Activated naive CD4-positive, alpha-beta T cell treated with anti-CD3 and anti-CD28 coated beads, Interleukin-2, amount 50 U/mL, for 72 hours (primary cell): Measurements from ENCODE around the gene PHETA1. TPM values are rescaled to one million over a fixed set of nuclear protein-coding genes. Genes with fewer than 3 reads are reported as not detected.

Source experiments
- ATAC-seq, 2 donors: fragments of 150-1000 bp; cut with Tn5 transposase; 2 replicates each; pipeline ENCODE4 v1.10.0; 2021; ENCODE audit warnings: mild to moderate bottlenecking in 2 of 2, moderate library complexity in 2 of 2
- DNase-seq, 2 donors: peaks; one replicate each; pipeline ENCODE4 v3.0.0; 2021 to 2022; ENCODE audit warnings: low spot score in 2 of 2
- H3K27ac Mint-ChIP-seq, 2 donors: one replicate each; pipeline ENCODE4 v1.8.0; 2022; ENCODE audit warnings: mild to moderate bottlenecking in 2 of 2, mixed read lengths in 2 of 2
- H3K36me3 Mint-ChIP-seq, 2 donors: one replicate each; pipeline ENCODE4 v1.8.0; 2022; ENCODE audit warnings: mixed read lengths in 2 of 2
- H3K9me3 Mint-ChIP-seq, 2 donors: one replicate each; pipeline ENCODE4 v1.8.0; 2022; ENCODE audit warnings: mixed read lengths in 2 of 2
- total RNA-seq, 2 donors: library from RNA; stranded (reverse); gene quantifications; one replicate each; pipeline ENCODE4 v1.2.3, GENCODE V29; 2022

PHETA1 gene, protein sequence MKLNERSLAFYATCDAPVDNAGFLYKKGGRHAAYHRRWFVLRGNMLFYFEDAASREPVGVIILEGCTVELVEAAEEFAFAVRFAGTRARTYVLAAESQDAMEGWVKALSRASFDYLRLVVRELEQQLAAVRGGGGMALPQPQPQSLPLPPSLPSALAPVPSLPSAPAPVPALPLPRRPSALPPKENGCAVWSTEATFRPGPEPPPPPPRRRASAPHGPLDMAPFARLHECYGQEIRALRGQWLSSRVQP
- 1 to 10 TPM in 1 of 2 donors, under 1 TPM in 1; 0.64 to 1.5 TPM for total RNA-seq

DNA sequence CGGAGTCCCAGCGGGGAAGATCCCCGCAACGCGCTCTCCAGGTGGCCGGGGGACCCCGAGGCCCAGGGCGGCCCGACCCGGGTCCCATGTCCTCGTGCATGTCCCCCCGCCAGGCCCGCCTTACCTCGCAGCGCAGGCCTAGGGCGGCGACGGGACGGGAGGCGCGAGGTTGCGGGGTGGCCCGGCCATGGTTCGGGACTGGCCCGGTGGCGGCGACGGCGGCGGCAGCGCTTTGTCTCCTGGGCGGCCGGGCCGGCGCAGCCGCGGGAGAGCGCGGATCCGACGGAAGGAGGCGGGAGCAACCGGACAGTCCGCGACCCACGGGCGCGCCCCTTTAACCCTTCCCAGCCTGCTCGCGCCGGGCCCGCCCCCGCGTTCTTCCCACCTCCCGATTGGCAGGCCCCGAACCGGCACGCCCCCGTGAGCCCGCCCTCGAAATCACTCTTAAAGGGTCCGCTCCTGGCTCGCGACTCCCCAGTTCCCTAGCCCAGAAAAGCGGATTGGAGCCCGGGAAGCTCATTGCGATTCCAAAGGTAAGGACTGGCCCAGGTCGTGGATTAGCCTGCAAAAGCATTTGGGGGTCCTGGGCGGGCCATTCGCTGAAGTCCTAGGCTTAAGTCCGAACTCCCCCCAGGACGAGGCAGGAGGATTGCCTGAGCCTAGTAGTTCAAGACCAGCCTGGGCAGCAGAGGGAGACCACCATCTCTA lies at the start of gene PHETA1:
Gene PHETA1, minus strand, starts transcription at position 308 of the 708 bp plus-strand sequence. CDS start 5,668 bp downstream, outside the sequence.
- Mint-ChIP-seq H3K9me3 (no peaks in the 10 kb centered on the region), H3K27ac (no peak within 1 kb of the TSS), H3K36me3 (no peaks in the 10 kb centered on the region)
- peak; percentile 64 to 83 for DNase-seq
- peak; percentile 84 to 97 for ATAC-seq

DNA sequence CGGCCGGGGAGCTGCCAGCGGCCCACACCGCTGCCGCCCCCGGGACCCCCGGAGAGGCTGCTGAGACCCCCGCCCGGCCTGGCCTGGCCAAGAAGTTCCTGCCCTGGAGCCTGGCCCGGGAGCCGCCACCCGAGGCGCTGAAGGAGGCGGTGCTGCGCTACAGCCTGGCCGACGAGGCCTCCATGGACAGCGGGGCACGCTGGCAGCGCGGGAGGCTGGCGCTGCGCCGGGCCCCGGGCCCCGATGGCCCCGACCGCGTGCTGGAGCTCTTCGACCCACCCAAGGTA lies 49.6 kb upstream of the PHETA1 start:
- H3K36me3 Mint-ChIP-seq = peaks cover 0 to 5% of the 10 kb centered on the region in 2 donors
- no peak overlapping the region for H3K27ac Mint-ChIP-seq
- DNase-seq (no peak), ATAC-seq (no peak)
- no peaks in the 10 kb centered on the region for H3K9me3 Mint-ChIP-seq

DNA sequence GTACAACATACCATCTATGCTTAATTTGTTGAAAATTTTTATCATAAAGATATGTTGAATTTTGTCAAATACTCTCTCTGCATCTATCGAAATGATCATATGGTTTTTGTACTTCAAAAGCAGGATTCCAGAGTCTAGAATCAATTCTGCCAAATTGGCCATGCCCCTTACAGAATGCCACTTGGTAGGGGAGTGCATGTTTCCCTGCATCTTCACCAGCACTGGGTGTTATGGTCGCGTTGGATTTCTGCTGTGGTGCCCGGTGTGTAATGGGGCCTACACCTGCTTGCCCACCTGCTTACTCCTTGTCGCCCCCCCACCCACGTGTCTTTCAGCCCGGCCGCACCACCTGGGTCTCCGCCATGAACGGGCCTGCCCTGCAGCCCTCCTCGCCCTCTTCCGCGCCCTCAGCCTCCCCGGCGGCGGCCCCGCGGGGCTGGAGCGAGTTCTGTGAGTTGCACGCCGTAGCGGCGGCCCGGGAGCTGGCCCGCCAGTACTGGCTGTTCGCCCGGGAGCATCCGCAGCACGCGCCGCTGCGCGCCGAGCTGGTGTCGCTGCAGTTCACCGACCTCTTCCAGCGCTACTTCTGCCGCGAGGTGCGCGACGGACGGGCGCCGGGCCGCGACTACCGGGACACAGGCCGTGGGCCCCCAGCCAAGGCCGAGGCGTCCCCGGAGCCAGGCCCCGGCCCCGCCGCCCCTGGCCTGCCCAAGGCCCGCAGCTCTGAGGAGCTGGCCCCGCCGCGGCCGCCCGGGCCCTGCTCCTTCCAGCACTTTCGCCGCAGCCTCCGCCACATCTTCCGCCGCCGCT lies 49.1 kb upstream of the PHETA1 start:
- no peak for ATAC-seq
- Mint-ChIP-seq H3K36me3 (peaks cover 5% of the 10 kb centered on the region in 2 donors), H3K27ac (no peak overlapping the region), H3K9me3 (no peaks in the 10 kb centered on the region)
- no peak for DNase-seq

DNA sequence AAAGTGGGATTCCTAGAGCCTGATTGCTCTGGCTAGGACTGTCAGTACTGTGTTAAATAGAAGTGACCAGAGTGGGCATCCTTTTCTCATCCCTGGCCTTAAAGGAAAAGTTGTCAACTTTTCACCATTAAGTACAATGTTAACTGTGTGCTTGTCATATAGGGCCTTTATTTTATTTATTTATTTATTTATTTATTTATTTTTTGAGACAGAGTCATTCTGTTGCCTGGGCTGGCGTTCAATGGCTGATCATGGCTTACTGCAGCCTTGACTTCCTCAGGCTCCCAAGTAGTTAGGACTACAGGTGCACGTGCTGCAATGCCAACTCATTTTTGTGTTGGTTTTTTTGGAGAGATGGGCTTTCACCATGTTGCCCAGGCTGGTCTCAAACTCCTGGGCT lies 48.4 kb upstream of the PHETA1 start:
- DNase-seq (no peak), ATAC-seq (no peak)
- peaks cover 5 to 9% of the 10 kb centered on the region in 2 donors for H3K36me3 Mint-ChIP-seq
- no peak overlapping the region for H3K27ac Mint-ChIP-seq
- no peaks in the 10 kb centered on the region for H3K9me3 Mint-ChIP-seq

DNA sequence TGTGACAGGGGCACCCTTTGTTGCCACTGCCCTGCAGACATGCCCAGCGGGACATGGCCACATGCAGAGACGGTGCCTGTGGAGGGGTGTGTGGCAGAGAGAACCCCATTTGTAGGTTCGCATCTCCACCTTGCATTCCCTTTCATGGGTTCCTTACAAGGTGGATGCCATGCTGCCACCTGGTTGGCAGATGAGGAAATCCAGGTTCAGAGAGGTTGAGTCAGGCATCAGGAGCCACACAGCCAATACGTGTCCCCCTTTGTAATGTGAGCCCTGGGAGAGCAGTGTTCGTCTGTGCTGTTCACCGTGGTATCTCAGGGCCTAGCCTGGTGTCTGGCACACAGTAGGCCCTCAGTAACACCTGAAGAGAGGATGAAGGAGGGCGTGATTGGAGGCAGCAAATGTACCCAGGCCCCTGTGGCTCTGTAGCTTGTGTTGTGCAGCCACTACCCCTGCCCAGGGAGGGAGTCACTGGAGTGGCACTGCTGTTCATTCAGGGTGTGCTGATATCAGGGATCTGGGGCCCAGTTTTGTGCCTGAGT lies 45.9 kb upstream of the PHETA1 start:
- no peak for DNase-seq
- ATAC-seq = no peak
- Mint-ChIP-seq H3K9me3 (no peaks in the 10 kb centered on the region), H3K36me3 (peaks cover 5 to 9% of the 10 kb centered on the region in 2 donors), H3K27ac (peak overlapping the region; percentile 11 to 75)

DNA sequence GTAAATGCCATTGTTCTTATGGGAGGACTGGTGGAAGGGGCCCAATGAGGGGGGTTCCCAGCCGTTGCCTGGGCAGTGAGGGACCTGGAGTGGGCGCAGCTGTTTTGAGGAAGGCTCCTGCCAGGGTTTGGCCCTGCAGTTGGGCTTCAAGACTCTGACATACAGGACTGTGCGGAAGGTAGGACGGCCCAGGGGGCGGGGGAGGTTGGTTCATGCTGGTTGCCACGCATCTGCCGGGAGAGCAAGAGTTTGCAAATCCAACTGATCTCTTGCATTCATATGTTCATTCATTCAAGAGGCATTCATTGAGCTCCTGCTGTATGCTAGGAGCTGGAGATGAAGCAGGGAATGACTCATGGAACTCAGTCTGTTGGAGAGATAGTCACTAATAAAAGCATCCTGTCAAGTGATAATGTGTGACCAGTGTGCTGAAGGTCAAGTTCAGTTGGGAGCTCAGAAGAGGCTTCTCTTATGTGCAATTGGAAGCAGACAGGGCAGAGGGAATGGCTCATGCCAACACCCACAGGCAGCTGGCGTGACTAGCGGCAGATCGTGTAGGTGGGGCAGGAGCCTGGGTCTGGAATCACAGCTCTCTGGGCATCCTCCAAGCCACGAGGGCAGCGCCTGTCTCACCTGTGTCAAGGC lies 44.7 kb upstream of the PHETA1 start:
- ATAC-seq = no peak
- H3K36me3 Mint-ChIP-seq = peaks cover 8 to 9% of the 10 kb centered on the region in 2 donors
- H3K9me3 Mint-ChIP-seq = no peaks in the 10 kb centered on the region
- H3K27ac Mint-ChIP-seq = peak overlapping the region in 1 of 2 donors; percentile 65
- DNase-seq = no peak

DNA sequence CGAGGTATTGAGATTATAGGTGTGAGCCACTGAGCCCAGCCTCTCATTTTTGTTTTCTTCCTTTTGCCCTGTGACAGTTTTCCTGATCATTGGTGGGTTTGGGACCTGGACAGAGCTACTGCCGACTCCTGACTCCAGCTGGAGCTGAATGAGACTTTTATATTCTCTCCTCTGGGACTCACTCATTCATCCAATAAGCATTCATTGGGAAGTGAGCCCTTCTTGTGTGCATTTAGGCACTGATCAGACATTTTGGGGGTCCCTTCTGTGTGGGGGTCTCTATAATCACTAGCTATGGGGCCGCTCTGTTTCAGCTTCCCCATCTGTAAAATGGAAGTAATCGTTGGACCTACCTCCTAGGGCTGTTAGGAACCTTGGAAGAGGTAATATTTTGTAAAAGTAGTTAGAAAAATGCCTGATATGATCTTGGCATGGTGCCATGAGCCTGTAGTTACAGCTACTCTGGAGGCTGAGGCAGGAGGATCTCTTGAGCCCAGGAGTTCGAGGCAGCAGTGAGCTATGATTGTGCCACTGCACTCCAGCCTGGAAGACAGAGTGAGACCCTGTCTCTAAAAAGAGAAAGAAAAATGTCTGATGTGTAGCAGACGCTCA lies 44.0 kb upstream of the PHETA1 start:
- no peaks in the 10 kb centered on the region for H3K9me3 Mint-ChIP-seq
- ATAC-seq (no peak), DNase-seq (no peak)
- H3K36me3 Mint-ChIP-seq = peaks cover 8 to 9% of the 10 kb centered on the region in 2 donors
- peak overlapping the region; percentile 80 to 93 for H3K27ac Mint-ChIP-seq

DNA sequence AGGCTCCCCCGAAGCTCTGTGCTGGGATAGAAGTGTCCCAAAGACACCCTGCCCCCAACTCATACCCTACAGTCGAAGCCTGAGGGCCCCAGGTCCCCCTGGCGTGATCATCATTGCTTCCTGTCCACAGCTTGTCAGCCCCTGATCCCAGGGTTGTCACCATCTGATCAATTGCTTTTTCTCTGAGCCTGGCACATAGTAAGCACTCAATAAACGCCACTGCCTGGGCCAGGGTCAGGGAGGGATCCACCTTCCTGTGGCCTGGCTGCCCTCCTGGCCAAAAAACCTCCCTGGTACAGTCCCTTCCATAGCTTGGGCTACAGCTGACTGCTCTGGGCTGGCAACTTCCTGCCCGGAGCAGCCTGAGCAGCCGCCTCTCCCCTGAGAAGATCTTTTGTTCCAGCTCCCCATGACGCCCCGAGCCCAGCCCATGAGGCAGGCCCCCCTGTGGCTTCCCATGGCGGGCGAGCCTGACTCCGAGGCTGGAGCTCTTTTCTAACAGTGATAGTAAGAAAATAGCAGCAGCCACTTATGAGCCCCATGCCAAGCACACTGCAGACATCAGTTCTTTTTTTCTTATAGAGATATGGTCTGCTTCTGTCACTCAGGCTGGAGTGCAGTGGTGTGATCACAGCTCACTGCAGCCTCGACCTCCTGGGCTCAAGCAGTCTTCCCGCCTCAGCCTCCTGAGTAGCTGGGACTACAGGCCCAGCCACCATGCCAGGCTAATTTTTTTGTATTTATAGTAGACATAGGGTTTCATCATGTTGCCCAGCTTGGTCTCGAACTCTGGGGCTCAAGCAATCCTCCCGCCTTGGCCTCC lies 43.3 kb upstream of the PHETA1 start:
- no peaks in the 10 kb centered on the region for H3K9me3 Mint-ChIP-seq
- ATAC-seq (peak; percentile 12 to 50), DNase-seq (no peak)
- peak overlapping the region; percentile 80 to 93 for H3K27ac Mint-ChIP-seq
- peaks cover 8 to 9% of the 10 kb centered on the region in 2 donors for H3K36me3 Mint-ChIP-seq

DNA sequence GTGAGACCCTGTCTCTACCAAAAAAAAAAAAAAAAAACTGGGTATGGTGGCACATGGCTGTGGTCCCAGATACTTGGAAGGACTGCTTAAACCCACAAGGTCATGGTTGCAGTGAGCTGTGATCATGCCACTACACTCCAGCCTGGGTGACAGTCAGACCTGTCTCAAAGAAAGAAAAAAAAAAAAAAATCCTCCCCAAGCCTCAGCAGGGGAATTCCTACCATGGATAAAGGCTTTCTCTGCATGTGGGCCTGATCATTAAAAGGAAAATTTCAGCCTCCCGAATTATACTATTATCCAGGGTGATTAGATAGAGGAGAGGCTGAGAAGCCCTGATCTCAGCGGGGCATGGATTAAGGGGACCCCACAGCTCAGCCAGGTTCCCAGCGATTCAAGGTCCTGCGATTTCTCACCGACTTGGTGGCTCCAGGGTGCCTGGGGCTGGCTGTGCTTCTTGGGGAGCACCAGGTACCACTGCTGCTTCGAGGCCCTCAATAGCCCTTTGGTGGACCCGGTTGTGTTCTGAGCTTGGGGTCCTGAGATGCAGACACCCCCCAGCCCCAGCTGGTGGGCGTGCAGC lies 42.4 kb upstream of the PHETA1 start:
- ATAC-seq (peak in 1 of 2 donors; percentile 42), DNase-seq (no peak)
- Mint-ChIP-seq H3K36me3 (peaks cover 8 to 9% of the 10 kb centered on the region in 2 donors), H3K27ac (peak overlapping the region in 1 of 2 donors; percentile 80), H3K9me3 (no peaks in the 10 kb centered on the region)

DNA sequence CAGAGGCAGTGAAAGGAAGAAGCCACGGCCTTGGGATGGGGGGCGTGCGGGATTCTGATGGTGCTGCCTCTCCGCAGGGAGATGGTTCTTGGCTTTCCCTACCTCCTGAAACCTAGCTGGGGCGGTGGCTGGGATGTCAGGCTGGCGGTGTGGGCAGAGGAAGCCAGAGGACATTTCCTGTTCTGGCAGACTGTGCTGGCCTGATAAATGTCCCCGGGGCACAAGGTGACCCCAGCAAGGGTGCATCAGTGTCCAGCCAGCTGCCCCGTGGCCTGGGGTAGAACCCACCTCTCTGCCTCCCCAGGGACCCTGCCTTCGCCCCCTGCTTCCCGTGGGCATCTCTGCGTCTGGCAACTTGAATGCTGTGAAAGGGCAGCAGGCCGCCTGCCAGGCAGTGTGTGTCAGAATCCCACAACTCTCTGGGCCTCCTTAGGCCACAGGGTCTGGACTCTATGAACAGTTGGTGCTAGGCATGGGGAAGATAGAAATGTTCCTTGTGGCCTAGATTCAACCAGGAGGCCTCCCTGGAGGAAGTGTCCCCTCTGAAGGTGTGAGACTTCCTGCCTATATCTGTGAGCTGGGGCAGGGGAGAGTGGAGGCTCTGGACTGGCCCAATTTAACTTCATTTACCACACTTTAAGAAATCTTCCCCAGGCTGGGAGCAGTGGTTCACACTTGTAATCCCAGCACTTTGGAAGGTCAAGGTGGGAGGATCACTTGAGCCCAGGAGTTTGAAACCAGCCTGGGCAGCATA lies 41.7 kb upstream of the PHETA1 start:
- peak overlapping the region in 1 of 2 donors; percentile 28 for H3K27ac Mint-ChIP-seq
- ATAC-seq = no peak
- no peaks in the 10 kb centered on the region for H3K9me3 Mint-ChIP-seq
- DNase-seq = no peak
- peaks cover 8 to 9% of the 10 kb centered on the region in 2 donors for H3K36me3 Mint-ChIP-seq

DNA sequence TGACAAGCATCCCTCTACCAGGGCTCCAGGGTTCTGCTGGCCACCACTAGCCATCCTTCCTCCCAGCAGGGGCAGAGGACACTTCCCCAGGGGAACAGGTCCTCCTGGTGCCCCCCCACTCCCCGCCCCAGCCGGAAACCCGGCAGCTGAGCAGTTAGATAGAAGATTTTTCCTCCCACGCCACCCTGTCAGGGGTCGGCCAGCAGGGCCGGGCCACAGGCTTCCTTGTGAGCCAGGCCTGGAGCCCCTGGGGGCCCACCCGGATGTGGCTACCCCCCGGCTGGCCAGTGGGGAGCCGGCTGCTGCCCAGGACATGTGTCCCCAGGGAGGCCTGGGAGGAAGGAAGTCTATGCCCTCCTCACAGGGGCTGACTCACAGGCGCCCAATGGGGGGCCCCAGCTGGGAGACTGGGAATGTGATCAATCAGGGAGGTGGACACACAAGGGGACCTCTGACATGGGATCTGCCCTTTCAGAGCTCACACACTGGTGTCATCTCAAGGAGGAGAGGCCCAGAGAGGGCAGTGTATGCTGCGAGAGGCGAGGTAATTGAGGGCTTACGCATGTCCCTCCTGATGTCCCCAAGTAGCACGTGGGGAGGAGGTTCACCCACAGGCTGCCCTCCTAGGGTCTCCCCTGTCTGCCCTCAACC lies 41.0 kb upstream of the PHETA1 start:
- peak overlapping the region; percentile 28 to 77 for H3K27ac Mint-ChIP-seq
- H3K9me3 Mint-ChIP-seq = no peaks in the 10 kb centered on the region
- peaks cover 5 to 9% of the 10 kb centered on the region in 2 donors for H3K36me3 Mint-ChIP-seq
- ATAC-seq = no peak
- no peak for DNase-seq

DNA sequence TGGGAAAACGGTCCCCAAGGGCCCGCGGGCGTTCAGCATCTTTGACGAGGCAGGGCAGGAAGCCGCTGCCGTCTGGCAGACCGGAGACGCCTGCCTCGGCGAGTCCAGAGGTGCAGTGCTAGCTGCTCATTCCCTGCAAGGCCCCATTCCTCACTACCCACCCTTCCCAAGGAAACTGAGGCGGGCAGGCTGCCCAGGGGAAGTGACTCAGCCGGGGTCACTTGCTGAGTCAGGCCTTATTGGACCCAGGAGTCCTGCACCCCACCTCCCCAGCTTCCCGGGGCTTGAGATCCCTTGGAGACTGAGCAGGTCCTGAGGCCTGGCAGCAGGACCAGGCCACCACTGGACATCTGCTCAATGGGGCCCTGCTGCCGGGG lies 40.5 kb upstream of the PHETA1 start:
- ATAC-seq = no peak
- Mint-ChIP-seq H3K36me3 (peaks cover 4 to 9% of the 10 kb centered on the region in 2 donors), H3K27ac (peak overlapping the region in 1 of 2 donors; percentile 48), H3K9me3 (no peaks in the 10 kb centered on the region)
- DNase-seq = no peak

DNA sequence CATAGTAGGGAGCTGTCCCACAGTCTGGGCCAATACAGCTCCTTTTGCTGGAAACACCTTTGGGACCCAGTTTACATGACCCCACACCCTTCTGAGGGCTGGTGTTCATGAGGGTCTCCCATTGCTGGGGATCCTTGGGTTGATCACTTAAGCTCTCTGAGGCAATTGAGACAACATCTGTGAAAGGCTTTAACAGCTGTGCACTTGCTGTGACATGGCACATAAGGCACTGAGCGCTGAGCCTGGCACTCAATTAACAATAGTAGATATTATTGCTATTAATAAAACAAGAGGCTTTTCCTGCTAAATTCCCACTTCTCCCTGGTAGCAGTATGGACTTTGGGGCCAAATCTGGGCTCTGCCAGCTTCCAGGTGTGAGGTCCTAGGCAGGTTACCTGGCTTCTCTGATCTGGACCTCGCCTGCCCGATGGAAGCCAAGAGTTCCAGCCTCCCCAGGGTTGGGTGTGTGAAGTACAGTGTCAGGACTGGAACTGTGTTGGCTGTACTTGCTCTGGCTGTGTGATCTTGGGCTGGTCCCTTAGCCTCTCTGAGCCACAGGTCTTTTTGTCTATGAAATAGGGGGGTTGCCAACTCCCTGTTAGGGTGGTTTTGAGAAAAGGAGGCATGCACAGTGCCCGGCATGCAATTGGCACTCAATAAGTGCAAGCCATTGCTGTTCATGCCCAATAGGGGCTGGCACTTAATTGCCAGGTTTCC lies 39.9 kb upstream of the PHETA1 start:
- ATAC-seq = no peak
- DNase-seq = no peak
- Mint-ChIP-seq H3K9me3 (no peaks in the 10 kb centered on the region), H3K36me3 (peaks cover 4 to 9% of the 10 kb centered on the region in 2 donors), H3K27ac (peak overlapping the region in 1 of 2 donors; percentile 48)

DNA sequence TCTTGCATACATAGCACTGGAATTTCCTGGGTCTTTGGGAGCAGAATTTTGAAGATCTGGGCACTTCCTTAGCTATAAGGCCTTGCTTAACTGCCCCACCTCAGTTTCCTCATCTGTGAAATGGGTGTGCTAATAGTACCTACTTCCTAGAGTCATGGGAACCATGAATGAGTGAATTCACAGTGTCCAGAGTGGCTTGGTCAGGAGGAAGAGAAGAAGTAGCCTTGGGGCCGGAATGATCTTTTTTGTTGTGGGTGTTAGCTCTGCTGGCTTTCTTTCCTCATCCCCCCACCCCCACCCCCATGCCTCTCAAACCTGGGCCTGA lies 39.2 kb upstream of the PHETA1 start:
- ATAC-seq (no peak), DNase-seq (no peak)
- Mint-ChIP-seq H3K27ac (peak overlapping the region in 1 of 2 donors; percentile 92), H3K36me3 (peaks cover 4 to 5% of the 10 kb centered on the region in 2 donors), H3K9me3 (no peaks in the 10 kb centered on the region)
